Stimulated activated CD4-positive, alpha-beta T cell treated with anti-CD3 and anti-CD28 coated beads, Interleukin-1b, Interleukin-23, amount 100 ng/mL, for 24 hours (primary cell): Measurements from ENCODE around the gene PRRG1.
"Not testable (repeated sequence)": the region's sequence is repeated elsewhere in the genome, so short reads cannot be mapped to it uniquely, and the experiment has no call there.

ENCODE experiments used
- DNase-seq, 4 experiments: peaks; one replicate each; pipeline ENCODE4 v3.0.0-alpha.2; 2020; ENCODE audit warnings: low read depth in 4 of 4, low spot score in 1 of 4

The PRRG1 gene

GRCh38 chrX:37378404-37378803 is 29.2 kb downstream of the PRRG1 start:
- no peak for DNase-seq

- no peak for DNase-seq
Observed at GRCh38 chrX:37378830-37379229, 29.7 kb downstream of the PRRG1 start.

DNA sequence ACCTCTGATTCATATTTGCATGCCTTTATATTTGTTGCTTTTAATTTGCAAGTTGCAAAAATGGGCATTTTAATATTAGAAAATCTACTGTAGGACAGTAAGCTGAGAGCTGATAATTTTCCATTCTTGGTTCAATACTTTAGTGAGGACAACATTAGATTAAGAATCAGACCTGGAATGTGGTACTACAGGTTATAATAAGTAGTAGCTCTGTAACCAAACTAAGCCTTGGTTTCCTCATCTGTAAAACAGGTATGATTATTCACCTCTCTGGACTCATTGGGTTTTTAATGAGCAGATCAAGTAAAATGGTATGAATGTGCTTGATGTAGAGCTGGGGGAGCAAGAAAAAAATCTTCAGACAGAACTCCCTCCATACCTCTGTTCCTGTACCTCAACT is 31.1 kb downstream of the PRRG1 start:
- DNase-seq = no peak

DNA sequence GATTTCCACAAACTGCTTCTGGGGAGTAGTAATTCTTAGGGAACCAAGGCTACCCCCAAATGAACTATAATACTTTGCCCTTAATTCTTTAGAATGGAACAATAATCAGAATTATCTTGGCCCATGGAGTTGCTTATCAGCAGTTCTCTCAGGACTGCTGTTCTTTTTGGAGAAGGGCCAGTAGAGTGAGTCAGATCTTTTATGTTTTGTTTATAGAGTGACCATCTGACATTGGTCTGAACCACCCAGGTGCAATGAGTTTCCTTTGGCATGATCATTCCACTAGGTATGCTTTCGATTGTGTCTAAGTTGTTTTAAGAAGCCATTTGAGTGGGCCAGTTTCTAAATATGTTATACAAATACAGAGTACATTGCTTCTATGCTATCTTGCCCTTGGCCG is 31.8 kb downstream of the PRRG1 start:
- no peak for DNase-seq

GRCh38 chrX:37383313-37383712 is 34.1 kb downstream of the PRRG1 start:
- no peak for DNase-seq

- DNase-seq = no peak
Observed at GRCh38 chrX:37388413-37388812, 39.2 kb downstream of the PRRG1 start.

DNA sequence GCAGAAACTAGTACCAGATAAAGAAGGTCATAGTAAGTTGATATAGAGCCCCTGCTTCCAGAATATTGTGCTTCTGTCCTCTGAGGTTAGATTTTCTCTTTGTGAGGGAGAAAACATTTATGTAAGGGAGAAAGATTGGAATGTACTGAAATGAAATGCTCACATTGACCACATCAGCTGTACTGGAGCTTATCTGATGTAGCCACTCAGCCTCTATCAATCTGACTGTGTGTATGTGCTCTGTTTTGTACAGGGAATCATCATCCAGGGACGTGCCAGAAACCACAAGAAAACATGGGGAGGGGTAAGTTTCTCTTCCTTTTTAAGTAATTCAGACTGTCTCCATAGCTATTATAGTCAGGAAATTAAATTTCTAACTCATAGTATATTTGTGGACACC is 56.8 kb downstream of the PRRG1 start:
- DNase-seq = no peak

- DNase-seq = no peak
Observed at GRCh38 chrX:37407736-37408135, 58.6 kb downstream of the PRRG1 start.

DNA sequence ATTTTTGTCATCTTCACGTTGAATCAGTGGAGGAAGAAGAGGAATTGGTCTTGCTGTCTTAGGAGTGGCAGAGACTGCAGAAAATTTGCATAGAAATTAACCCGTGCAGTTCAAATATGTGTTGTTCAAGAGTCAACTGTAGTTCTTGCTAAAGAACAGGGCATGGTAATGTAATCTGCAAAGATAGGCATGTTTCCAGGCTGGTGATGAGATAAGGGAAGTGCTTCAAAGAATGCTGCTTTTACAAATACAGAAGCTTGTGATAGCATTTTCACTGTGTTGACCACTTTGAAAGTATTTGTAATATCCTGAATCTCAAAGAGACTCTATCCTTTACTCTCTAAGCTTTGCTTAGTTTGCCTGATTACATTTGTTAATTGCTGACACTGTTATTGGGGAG is 60.1 kb downstream of the PRRG1 start:
- DNase-seq = no peak

GRCh38 chrX:37420185-37420584 is 71.0 kb downstream of the PRRG1 start:
- DNase-seq = no peak

DNA sequence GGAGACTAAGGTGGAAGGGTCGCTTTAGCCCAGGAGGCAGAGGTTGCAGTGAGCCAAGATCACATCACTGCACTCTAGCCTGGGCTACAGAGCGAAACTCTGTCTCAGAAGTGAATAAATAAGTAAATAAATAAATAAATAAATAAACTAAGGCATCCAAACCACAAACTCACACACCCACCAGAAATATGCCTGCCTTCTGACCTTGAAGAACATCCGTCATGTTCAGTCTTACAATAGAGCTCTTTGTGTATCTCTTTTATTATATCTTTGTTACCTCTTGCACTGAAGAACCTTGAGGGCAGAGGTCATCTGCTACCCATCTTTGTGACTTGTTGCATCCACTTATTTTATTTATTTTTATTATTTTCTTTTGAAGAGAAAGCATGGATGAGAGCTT is 71.6 kb downstream of the PRRG1 start:
- DNase-seq = no peak

GRCh38 chrX:37424000-37424429 is 74.9 kb downstream of the PRRG1 start:
- DNase-seq = no peak

GRCh38 chrX:37425370-37425769 is 76.2 kb downstream of the PRRG1 start:
- DNase-seq = no peak

- not testable (repeated sequence) for DNase-seq
Observed at GRCh38 chrX:37428962-37429361, 79.8 kb downstream of the PRRG1 start.

- no peak for DNase-seq
Observed at GRCh38 chrX:37434362-37434761, 85.2 kb downstream of the PRRG1 start.

GRCh38 chrX:37437160-37437559 is 88.0 kb downstream of the PRRG1 start:
- no peak for DNase-seq

- DNase-seq = no peak
Observed at GRCh38 chrX:37441377-37441776, 92.2 kb downstream of the PRRG1 start.

DNA sequence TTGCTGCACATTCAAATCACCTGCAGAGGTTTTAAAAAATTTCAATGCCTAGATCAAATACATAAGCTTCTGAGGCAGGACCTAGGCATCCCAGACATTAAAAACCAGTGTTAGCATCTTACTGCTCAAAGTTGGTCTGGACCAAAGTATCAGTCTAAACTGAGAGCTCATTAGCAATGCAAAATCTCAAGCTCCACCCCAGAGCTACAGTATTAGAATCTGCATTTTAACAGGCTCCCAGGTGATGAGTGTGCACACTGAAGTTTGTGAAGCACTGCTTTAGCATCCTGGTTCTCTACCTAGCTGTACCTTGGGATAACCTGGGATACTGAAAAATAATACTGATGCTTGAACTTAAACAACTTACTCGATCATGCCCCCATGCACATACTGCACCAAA is 96.0 kb downstream of the PRRG1 start:
- DNase-seq = no peak

DNA sequence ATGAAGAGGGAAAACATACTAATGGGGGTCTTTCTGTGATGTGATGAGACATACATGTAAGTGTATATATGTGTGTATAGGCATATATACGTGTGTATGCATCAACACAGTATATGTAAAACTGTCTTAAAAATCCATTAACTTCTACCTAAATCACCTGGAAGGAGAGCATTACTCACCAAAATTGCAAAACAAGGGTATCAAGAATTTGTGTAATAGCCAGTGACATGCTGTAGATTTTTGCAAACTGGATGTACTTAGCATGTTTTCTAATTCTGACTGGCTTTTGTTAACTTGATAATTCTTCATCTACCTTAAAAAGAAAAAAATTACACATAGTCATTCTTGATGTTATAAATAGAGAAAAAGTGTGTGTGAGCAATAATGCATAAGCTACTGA is 104.7 kb downstream of the PRRG1 start:
- DNase-seq = no peak

DNA sequence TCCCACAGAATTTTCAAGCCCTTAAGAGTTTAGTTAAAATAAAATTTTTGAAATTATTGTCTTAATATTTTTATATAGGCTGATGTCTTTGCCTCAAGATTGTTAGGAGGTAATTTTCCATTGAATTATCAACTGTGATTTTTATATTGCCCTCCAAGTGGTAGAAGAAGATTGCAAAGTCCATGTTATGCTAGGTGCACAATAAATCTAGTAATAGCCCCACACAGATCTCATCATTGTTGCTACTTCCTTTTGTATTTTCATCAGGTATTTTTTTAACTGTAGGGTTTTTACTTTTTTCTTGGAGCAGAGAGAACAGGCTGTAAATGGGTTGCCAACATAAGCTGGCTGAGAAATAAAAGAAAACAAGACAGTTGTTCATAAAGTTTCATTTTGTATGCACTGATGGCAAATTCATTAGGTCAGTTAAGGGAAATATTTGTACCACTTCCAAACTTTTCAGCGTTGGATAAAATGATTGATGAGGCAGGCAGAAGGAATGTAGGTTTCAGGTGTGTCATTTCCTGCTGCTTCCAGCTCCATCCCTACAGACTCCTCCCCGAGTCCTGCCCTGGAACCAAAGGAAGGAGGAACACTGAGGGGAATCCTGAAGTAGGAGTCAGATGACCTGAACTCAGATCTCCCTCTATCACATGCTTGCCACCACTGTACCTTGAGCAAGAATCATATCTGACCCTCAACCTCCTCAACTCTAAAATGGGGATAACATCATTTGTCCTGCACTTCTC is 105.5 kb downstream of the PRRG1 start:
- no peak for DNase-seq

DNA sequence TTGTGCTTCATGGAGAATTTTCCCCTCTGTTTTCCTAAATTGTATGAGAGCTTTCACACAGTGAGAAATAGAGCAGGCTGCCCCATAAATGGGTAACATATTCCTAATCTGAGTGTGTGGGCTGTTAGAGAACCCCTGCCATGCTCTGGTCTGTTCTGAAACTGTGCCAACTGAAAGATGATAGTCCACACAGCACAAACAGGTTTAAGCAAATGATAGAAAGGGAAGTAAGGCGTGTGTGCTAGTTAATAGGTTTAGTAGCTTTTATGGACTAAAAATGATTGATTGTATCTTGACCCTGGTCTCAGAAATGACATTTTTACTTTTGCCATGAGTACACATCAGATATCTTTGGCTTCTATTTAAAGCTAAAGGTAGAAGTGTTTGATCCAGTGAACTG is 106.2 kb downstream of the PRRG1 start:
- no peak for DNase-seq

- not testable (repeated sequence) for DNase-seq
Observed at GRCh38 chrX:37460285-37460684, 111.1 kb downstream of the PRRG1 start.

GRCh38 chrX:37462346-37462745 is 113.2 kb downstream of the PRRG1 start:
- DNase-seq = no peak
